ENCODE measurements around the gene ANXA4.

DNA sequence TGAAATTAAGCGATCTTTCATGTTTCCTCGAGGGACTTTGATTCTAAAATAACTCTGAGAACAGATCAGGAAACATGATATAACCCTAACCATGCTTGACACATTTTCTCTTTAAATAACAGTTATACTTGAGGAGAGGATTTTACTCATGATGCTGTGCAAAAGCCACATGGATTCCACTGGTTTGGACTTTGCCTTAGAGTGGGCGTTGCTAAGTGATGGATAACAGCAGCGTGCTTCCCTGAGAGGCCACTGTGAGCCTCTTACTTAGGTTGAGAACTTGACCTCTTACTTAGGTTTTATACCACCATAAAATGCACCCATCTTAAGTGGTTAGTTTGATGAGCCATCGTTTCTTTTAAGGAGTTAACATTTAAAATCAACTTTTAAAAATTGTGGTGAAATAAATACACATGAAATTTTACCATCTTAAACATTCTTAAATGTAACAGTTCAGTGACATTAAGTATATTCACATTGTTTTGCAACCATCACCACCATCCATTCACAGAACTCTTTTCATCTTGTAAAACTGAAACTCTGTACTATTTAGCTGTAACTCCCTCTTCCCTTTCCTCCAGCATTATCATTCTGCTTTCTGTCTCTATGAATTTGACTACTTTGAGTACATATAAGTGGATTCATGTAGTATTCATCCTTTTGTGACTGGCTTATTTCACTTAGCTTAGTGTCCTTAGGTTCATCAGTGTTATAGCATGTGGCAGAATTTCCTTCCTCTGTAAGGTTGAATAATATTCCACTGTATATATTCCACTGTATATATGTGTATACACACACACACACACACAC lies 22.6 kb downstream of the ANXA4 start:
- TF ChIP-seq EZH2 (IDR thresholded peaks at IDR 0.05) (no peak), POLR2AphosphoS5 (IDR thresholded peaks at IDR 0.05; ENCODE audit: borderline replicate concordance, low read depth, low read length) (no peak)

Data from SK-N-MC (cell line).